Hepatocyte (in vitro differentiated cells): ENCODE measurements around the gene GAD2. TPM values are rescaled to one million over a fixed set of nuclear protein-coding genes. Genes with fewer than 3 reads are reported as not detected.

Source experiments
- DNase-seq: peaks from one replicate; pipeline ENCODE4 v3.0.0-alpha.2; 2016; ENCODE audit warnings: low spot score
- H2AFZ ChIP-seq: fragments of 200-600 bp; sonication (generic); 2 replicates; pipeline ENCODE4 v1.6.0; 2016; ENCODE audit warnings: antibody characterized with exemption, mild to moderate bottlenecking
- H3K27ac ChIP-seq: fragments of 200-600 bp; sonication (generic); 2 replicates; pipeline ENCODE4 v1.5.1; 2016; ENCODE audit warnings: mild to moderate bottlenecking
- H3K27me3 ChIP-seq: fragments of 200-600 bp; sonication (generic); 2 replicates; pipeline ENCODE4 v1.6.1; 2016
- H3K36me3 ChIP-seq: fragments of 200-600 bp; sonication (generic); replicated peaks from 2 replicates; pipeline ENCODE4 v1.5.1; 2016; ENCODE audit warnings: low read depth; ENCODE audit not compliant: insufficient read depth
- H3K4me1 ChIP-seq: fragments of 200-600 bp; sonication (generic); 2 replicates; pipeline ENCODE4 v1.5.1; 2016; ENCODE audit warnings: mild to moderate bottlenecking, moderate library complexity; ENCODE audit not compliant: insufficient read depth
- H3K4me2 ChIP-seq: fragments of 200-600 bp; sonication (generic); 2 replicates; pipeline ENCODE4 v1.6.0; 2016
- H3K4me3 ChIP-seq: fragments of 200-600 bp; sonication (generic); 2 replicates; pipeline ENCODE4 v1.5.1; 2016; ENCODE audit warnings: mild to moderate bottlenecking
- H3K79me2 ChIP-seq: fragments of 200-600 bp; sonication (generic); 2 replicates; pipeline ENCODE4 v1.6.0; 2017; ENCODE audit warnings: mild to moderate bottlenecking
- H3K9me2 ChIP-seq: fragments of 200-600 bp; sonication (generic); replicated peaks from 2 replicates; pipeline ENCODE4 v1.6.0; 2017; ENCODE audit warnings: mild to moderate bottlenecking; ENCODE audit not compliant: insufficient read depth
- H3K9me3 ChIP-seq: fragments of 200-600 bp; sonication (generic); 2 replicates; pipeline ENCODE4 v1.5.1; 2016; ENCODE audit warnings: low read depth, mild to moderate bottlenecking
- H4K20me1 ChIP-seq: fragments of 200-600 bp; sonication (generic); 2 replicates; pipeline ENCODE4 v1.6.0; 2016; ENCODE audit warnings: mild to moderate bottlenecking; ENCODE audit not compliant: insufficient read depth, poor library complexity, severe bottlenecking
- EZH2 ChIP-seq: fragments of 200-600 bp; sonication (generic); IDR thresholded peaks from 2 replicates; pipeline ENCODE4 v1.6.1; 2016; ENCODE audit warnings: antibody characterized with exemption, mild to moderate bottlenecking, borderline replicate concordance
- EZH2phosphoT487 ChIP-seq: fragments of 200-600 bp; sonication (generic); IDR thresholded peaks from one replicate; pipeline ENCODE4 v1.6.1; 2018; ENCODE audit warnings: antibody characterized with exemption, mild to moderate bottlenecking, low read depth, moderate library complexity; ENCODE audit not compliant: unreplicated experiment, severe bottlenecking
- WGBS: methylation state at CpG from one replicate; pipeline ENCODE4 v1.1.6; 2016; ENCODE audit warnings: low lambda C conversion rate; ENCODE audit errors: missing lambda C conversion rate; 5-methylcytosine and 5-hydroxymethylcytosine counted together
- polyA plus RNA-seq: library from polyadenylated mRNA; unstranded; fragments of >200 nt; fragmentation: Nextera tagmentation; extraction: Ambion mirVana; gene quantifications from 2 replicates; pipeline ENCODE4 v1.2.1, GENCODE V29; 2016
- total RNA-seq: library from RNA; depleted of rRNA; stranded (reverse); fragments of >200 nt; gene quantifications from 2 replicates; pipeline ENCODE4 v1.2.3, GENCODE V29; 2014
- TF ChIP-seq, protein P1 (sequence below): fragments of 200-600 bp; sonication (generic); IDR thresholded peaks from 2 replicates; pipeline ENCODE4 v1.5.1; 2016; ENCODE audit warnings: antibody characterized with exemption, mild to moderate bottlenecking; ENCODE audit not compliant: poor library complexity

GAD2 gene
- total and polyA plus RNA-seq, 2 experiments from 2014 or later = 0.33 to 0.53 TPM

DNA sequence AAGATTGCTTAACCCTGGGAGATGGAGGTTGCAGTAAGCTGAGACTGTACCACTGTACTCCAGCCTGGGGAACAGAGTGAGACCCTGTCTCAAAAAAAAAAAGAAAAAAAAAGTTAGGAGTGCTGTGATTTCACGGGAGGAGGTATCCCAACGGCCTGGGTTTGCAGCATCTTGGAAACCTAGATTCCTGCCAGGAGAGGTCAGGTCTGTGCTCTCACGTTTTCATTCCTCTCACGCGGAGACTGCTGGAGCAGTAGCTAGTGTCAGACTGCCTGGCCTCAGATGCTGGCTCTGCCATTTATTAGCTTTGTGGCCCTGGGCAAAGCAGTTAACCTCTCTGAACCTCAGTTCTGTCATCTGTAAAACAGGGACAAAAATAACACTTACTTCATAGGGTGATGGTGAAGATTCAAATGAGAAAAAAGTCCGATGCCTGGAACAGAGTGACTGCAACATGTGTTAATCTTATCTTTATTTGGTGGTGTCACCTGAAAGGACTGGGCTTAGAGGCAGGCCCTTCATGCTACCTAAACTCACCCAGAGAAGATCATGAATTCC lies 94.9 kb downstream of the GAD2 start:
- Histone ChIP-seq H3K9me2 (no peaks in the 10 kb centered on the region), H3K27me3 (no peaks in the 10 kb centered on the region), H3K4me3 (no peak overlapping the region), H2AFZ (no peak overlapping the region), H3K9me3 (no peaks in the 10 kb centered on the region), H3K36me3 (no peaks in the 10 kb centered on the region), H3K4me2 (no peak overlapping the region), H3K4me1 (no peaks in the 10 kb centered on the region), H3K27ac (no peak overlapping the region), H3K79me2 (no peaks in the 10 kb centered on the region), H4K20me1 (no peaks in the 10 kb centered on the region)
- DNase-seq = peak; percentile 40
- TF ChIP-seq EZH2 (no peak), EZH2phosphoT487 (no peak)
- TF ChIP-seq, protein P1, sequence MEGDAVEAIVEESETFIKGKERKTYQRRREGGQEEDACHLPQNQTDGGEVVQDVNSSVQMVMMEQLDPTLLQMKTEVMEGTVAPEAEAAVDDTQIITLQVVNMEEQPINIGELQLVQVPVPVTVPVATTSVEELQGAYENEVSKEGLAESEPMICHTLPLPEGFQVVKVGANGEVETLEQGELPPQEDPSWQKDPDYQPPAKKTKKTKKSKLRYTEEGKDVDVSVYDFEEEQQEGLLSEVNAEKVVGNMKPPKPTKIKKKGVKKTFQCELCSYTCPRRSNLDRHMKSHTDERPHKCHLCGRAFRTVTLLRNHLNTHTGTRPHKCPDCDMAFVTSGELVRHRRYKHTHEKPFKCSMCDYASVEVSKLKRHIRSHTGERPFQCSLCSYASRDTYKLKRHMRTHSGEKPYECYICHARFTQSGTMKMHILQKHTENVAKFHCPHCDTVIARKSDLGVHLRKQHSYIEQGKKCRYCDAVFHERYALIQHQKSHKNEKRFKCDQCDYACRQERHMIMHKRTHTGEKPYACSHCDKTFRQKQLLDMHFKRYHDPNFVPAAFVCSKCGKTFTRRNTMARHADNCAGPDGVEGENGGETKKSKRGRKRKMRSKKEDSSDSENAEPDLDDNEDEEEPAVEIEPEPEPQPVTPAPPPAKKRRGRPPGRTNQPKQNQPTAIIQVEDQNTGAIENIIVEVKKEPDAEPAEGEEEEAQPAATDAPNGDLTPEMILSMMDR = peak; percentile 37
- 29% methylated on average over 6 of the region's 6 CpGs for WGBS

DNA sequence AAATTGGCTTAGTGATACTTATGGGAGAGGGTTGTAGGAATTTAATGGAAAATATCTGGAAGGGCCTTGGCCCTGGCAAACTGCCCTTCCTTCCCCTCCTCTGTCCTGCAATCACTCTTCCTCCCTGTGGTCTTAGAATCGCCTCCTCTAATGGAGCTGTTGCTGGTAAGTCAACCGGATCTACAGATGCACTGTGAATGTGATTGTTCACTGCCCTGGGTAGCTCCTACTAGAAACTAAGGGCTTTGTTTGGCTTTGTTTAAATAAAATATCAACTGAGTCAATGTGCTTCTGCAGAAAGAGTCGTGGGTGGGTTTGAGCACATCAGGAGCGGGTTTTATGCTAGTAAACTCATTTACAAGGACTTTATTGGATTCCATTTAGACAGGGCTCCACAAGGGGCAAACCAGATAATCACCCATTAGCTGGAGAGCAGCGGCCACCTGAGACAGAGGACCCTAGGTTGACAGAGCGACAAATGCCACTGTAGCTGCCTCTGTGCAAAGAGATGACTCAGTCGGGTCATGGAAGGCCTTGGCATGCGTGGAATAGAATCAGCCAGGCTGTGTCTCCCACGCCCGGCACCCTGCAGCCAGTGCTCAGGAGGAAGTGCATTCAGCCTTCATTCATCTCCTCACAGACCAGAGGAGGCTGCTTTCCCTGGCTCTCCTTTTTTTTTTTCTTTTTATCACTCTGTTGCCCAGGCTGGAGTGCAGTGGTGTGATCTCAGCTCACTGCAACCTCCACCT lies 97.9 kb downstream of the GAD2 start:
- no peaks in the 10 kb centered on the region for H3K9me3 ChIP-seq
- H2AFZ ChIP-seq = no peak overlapping the region
- H3K27me3 ChIP-seq = no peaks in the 10 kb centered on the region
- H3K9me2 ChIP-seq = no peaks in the 10 kb centered on the region
- H3K4me2 ChIP-seq = no peak overlapping the region
- no peaks in the 10 kb centered on the region for H3K79me2 ChIP-seq
- H3K27ac ChIP-seq = no peak overlapping the region
- H3K4me1 ChIP-seq = no peaks in the 10 kb centered on the region
- H3K36me3 ChIP-seq = no peaks in the 10 kb centered on the region
- 75% methylated on average over 10 of the region's 10 CpGs for WGBS
- DNase-seq = peak; percentile 18
- TF ChIP-seq EZH2 (no peak), EZH2phosphoT487 (no peak)
- TF ChIP-seq, protein P1 = no peak
- H3K4me3 ChIP-seq = no peak overlapping the region
- H4K20me1 ChIP-seq = no peaks in the 10 kb centered on the region

DNA sequence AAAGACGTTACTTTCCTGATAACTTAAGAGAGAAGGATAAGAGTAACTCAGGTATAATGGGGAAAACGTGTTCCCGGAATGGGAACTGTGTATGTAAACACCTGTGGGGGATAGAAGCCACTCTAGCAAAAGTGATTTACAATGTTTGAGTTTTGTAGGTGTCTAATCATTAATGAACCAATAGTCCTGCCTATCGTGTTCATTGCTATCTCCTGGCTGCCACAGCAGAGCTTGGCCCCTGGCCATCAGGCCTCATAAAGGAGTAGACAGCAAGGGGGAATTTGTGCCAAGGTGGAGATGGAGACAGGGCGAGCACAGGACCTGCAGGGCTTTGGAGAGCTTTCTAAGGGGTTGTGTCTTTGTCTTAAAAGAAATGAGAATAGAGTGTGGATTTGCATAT lies 102.1 kb downstream of the GAD2 start:
- H3K36me3 ChIP-seq = no peaks in the 10 kb centered on the region
- WGBS = 59% methylated on average over 5 of the region's 5 CpGs
- no peak overlapping the region for H3K4me3 ChIP-seq
- no peaks in the 10 kb centered on the region for H4K20me1 ChIP-seq
- no peaks in the 10 kb centered on the region for H3K9me2 ChIP-seq
- TF ChIP-seq, protein P1 = no peak
- TF ChIP-seq EZH2 (no peak), EZH2phosphoT487 (no peak)
- no peaks in the 10 kb centered on the region for H3K4me1 ChIP-seq
- peak; percentile 60 for DNase-seq
- no peaks in the 10 kb centered on the region for H3K79me2 ChIP-seq
- no peaks in the 10 kb centered on the region for H3K9me3 ChIP-seq
- H2AFZ ChIP-seq = no peak overlapping the region
- no peak overlapping the region for H3K27ac ChIP-seq
- no peak overlapping the region for H3K4me2 ChIP-seq
- no peaks in the 10 kb centered on the region for H3K27me3 ChIP-seq
